Measurements from ENCODE around the gene MMP2.

The MMP2 gene

DNA sequence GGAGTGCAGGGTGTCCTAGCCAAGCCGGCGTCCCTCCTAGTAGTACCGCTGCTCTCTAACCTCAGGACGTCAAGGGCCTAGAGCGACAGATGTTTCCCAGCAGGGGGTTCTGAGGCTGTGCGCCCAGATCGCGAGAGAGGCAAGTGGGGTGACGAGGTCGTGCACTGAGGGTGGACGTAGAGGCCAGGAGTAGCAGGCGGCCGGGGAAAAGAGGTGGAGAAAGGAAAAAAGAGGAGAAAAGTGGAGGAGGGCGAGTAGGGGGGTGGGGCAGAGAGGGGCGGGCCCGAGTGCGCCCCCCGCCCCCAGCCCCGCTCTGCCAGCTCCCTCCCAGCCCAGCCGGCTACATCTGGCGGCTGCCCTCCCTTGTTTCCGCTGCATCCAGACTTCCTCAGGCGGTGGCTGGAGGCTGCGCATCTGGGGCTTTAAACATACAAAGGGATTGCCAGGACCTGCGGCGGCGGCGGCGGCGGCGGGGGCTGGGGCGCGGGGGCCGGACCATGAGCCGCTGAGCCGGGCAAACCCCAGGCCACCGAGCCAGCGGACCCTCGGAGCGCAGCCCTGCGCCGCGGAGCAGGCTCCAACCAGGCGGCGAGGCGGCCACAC lies at the start of gene MMP2:
TSS of gene MMP2 (plus strand) at position 372 of the 603 bp plus-strand sequence. CDS start 282 bp downstream, outside the sequence.
- DNase-seq (ENCODE audit: low read depth) = no peak

DNA sequence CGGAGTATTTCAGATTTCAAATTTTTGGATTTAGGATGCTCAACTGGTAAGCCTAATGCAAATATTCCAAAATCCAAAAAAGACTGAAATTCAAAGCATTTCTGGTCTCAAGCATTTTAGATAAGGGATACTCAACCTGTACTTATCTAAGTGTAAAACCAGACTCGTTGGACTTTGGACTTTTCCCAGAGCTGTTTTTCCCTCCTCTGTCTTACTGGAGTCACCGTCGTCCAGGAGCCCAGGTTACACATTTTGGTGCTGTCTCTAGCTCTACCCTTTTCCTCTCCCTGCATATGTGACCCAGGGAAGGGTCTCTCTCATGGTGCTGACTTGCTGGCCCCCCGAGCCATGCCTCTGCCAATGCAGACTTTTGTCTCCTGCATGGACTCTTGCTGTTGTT lies 46.0 kb upstream of the MMP2 start:
- no peak for DNase-seq (ENCODE audit: low read depth)

DNA sequence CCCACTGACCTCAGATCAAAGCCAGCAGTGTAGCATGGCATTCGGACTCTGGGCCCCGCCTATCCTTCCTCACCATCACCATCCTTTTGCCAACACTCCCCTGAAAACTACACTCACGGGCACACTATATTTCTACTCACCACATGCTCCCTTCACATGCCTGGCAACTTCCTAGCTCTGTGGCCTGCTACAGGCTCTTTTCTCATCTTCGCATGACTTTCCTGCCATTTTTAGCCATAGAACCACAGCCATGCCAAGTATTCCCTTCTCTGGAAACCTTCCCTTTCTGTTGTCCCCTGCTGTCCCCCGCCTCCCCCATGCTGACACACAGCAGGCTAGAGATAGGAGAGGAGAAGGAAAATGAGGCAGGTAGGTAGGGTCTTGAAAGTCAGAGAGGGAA lies 45.5 kb upstream of the MMP2 start:
- no peak for DNase-seq (ENCODE audit: low read depth)

DNA sequence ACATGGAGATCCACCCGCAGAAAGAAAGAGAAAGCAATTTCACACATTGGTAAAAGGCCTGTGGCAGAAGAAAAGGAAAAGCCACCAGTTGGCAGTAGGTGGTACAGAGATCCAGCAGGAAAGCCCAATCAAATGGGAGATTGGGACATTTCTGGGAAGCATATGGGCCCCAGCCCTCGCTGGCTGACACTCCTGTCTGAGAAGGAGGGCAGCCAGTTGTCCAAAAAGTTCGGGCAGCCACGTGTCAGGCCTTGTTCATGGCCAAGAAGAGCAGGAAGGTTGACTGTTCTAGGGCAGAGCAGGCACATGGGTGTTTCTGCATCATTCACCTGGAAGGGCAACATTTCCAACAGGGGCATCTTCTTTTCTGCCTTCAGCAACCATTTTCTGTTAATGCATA lies 45.0 kb upstream of the MMP2 start:
- DNase-seq (ENCODE audit: low read depth) = no peak

DNA sequence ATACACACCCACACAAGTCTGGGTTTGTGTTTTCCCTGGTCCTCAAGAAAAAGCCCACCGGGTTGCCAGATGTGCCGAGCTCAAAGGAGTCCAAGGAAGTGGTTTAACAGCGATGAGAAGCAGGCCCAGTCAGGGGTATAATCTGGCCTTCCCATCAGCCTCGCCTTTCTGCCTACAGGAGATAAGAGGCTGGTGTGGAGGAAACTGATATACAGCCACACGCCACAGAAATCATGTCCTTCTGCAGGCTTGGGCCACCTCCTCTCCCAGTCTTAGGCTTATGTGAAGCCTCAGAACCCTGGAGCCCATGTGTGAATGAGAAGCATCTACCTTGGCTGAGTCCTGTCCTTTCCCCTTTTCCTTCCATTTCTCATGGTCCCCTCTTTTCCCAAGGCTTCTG lies 43.6 kb upstream of the MMP2 start:
- DNase-seq (ENCODE audit: low read depth) = no peak

DNA sequence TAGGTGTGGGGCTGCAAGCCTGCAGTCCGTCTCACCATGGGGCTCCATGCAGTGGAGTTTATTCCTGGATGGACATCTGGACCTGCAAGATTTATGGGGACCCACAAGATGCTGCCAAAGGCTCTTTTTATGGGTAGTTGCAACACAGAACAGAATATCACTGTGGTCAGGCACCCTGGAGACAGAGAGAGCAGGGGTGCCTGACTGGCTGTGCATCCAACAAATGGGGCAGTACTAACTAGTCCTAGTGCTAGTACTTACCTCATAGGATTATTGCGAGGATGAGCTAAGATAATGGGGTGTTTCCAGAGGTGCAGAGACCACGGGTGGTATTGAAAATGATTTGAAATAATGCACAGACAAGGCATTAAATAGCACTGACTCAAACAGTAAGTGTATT lies 42.4 kb upstream of the MMP2 start:
- DNase-seq (ENCODE audit: low read depth) = no peak

DNA sequence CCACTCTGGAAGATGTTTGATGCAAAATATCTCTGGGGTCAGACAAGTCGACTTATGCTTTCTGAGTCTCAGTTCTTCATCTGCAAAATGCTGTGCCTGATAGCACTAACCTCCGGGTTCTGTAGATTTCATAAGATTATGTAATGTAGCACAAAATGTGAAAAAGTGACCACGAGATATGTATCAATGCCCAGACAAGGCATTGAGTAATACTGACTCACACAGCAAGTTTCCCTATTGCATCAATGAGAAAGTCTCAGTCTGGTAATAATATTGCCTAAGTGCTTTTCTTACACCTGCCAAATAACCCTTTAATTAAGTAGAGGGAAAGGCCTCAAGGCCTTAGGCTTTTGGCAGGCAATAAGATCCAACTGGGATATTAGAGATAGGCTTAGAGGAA lies 41.4 kb upstream of the MMP2 start:
- peak; percentile 14 for DNase-seq (ENCODE audit: low read depth)

DNA sequence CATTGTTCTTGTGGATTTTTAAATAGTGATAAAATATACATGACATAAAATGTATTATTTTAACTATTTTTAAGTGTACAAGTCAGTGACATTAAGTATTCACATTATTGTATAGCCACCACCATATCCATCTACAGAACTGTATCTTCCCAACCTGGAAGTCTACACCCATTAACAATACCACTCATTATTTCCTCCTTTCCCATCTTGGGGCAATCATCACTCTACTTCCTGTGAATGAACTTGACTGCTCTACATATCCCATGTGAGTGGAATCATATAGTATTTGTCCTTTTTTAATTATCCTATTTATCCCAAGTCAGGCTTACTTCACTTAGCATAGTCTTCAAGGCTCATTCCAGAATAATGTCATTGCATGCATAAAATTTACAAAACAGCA lies 40.7 kb upstream of the MMP2 start:
- no peak for DNase-seq (ENCODE audit: low read depth)

DNA sequence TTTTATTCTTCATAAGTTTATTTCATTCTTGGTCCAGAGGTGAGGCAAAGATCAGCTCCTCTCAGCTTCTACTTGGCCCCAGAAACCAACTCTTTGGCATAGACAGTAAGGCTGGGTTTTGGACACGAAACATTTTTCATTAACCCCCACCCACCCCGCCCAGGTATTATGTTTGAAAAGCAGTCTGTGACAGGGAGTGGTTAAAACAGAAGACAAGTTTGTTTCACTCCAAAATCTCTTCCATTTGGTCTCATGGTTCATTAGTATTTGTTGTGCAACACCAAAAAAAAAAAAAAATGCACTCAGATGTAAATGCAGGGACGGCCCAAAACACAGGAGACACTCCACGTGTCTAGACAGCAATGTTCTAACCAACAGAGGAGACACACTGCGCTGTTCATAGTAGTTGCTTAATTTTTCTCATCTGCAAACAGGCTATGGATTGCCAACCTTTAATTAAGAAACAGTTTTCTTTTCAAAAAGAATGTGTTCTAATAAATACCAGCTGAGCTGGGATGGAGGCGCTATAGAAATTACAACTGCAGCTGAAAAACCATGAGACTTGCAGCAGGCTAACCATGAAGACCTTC lies 39.8 kb upstream of the MMP2 start:
- DNase-seq (ENCODE audit: low read depth) = no peak

DNA sequence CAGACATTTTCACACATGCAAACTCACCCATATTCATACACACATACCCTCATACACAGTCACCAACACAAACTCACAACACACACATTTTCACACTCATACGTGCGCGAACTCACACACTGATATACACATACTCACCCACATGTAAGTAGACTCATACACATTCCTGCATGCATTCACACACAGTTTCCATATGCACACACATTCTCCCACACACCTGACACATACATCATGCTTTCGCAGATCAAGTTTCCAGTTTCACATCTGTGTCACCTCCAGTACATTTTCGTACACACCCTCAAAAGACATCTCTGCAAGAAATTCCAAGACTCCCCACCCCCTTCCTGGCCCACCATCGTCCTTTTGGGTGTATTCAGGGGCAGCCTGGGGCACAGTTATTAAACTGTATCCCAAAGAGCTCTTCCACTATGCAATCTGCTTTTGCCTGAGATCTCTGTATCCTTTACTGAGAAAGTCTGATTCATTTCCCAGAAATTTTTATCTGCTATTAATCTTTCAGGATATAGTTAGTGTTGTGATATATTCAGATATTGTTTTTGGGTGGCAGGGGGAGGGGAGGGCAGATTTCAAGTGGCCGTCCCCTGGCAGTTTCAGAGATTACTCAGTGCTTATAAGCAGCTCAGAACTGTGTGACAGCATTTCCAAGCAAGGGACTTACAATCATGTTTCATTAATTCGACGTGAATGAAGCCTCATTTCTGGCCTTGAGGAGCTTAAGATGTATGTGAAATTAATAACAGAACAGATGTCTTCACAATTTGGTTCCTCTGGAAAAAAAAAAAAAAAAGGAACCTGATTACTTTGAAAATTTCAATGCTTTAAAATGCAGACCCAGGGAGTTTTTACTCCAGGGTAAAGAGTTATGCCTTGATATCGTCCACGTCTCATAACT lies 35.3 kb upstream of the MMP2 start:
- DNase-seq (ENCODE audit: low read depth) = no peak

DNA sequence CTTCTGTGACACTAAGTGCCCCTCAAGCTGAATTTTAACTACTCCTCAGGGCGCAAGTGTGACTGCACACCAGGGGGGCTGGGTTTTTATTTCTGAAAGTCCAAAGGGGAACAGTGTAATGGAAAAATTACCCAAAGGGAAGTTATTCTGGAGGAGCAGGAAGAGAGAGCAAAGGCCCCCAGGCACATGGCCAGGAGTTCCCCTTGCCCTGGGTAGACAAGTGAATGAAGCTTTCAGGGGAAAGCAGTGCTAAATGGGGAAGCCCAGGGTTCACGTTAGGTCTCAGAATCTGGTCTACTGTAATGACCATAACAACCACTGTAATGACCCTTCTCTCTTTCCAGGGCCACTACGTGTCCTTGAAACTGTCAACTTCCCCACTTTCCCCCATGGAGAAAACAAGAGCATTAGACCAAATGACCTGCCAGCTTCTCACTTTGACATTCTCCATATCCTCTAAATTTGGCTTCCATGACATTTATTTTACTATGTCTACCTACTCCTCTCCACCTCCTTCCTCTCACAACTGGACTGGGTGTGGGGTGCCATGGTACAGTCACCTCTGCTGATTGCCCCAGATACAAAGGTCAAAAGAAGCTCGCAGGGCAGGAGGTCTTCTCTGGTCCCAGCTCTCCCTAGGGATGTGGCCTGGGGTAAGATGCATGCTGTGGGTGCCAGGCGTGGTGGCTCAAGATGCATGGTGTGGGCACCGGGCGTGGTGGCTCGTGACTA lies 34.1 kb upstream of the MMP2 start:
- no peak for DNase-seq (ENCODE audit: low read depth)

DNA sequence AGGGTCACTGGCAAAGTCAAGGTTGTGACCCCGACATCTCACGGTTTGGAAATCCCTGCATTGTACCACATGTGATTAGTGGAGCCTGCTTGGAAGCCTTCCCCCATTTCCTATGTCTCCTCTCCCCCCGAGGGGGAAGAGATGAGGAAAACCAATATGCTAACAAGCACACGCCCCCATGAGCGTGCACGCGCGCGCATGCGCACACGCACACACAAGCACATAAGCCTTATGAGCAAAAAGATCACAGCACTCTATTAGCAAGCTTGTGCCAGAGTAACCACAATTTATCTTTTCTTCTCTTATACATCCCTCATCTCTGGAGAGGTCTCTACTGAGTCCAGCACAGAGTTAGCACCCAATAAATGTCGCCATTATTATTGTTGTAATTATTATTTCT lies 31.8 kb upstream of the MMP2 start:
- no peak for DNase-seq (ENCODE audit: low read depth)

DNA sequence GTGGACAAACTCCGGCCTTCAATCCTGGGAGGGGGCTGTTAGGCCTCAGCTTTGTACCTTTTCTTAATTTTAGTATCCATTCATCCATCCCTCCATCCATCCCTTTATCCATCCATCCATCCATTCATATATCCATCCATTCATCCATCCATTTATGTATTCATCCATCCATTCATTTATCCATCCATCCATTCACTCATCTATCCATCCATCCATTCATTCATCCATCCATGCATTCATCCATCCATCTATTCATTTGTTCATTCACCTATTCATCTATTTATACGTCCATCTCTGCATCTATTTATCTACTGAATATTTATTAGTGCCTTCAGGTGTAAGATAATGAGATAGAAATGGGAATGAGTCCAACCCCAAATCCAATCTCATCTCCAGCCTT lies 26.0 kb upstream of the MMP2 start:
- no peak for DNase-seq (ENCODE audit: low read depth)

DNA sequence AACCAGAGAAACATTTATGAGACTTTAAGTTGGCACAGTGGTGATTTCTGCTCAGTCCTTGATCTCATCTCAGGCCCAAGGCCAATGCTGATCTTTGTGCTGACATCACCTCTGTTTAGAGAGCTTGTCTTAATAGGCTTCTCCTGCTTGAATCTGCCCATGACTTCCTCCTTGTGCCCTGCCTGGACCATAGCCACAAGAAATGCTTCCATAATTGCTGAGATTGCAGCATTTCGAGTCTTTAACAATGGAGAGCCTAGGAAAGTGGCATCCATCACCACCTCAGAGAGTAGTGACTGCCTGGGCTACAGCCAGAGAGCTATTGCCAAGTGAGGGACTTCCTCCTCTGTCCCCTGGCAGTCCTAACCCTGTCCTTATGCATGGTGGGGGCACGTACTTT lies 25.1 kb upstream of the MMP2 start:
- no peak for DNase-seq (ENCODE audit: low read depth)

DNA sequence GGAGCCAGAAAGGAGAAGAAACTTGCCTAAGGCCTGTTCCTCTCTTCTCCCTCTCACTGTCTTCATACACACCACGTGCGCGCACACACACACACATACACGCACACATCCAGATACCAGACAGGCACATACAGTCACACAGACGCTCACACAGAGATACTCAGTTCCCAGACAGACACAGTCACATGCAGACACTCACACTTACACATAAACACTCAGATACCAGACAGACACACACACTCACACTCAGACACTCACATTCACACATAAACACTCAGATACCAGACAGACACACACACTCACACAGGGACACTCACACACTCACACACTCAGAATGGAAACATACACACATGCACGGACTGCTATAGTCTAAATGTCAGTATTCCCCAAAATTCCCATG lies 24.1 kb upstream of the MMP2 start:
- DNase-seq (ENCODE audit: low read depth) = no peak

DNA sequence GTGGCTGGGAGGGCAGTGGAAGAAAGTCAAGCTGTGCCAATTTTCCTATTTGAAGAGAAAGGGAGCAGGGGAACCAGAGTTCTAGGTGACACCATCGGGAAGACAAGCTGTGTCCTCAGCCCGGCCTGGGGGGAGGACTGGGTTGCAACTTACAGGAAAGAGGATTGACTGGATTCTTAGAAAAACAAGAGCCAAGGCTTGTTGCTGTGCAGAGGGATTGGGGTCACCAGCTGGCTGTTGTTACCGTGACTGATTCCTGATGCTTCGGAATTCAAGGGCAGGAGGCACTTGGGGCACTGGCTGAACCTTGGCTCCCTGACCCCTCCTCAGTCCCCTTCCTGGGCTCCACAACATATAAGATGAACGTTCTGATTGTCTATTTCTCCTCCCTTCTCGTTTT lies 16.8 kb upstream of the MMP2 start:
- no peak for DNase-seq (ENCODE audit: low read depth)

DNA sequence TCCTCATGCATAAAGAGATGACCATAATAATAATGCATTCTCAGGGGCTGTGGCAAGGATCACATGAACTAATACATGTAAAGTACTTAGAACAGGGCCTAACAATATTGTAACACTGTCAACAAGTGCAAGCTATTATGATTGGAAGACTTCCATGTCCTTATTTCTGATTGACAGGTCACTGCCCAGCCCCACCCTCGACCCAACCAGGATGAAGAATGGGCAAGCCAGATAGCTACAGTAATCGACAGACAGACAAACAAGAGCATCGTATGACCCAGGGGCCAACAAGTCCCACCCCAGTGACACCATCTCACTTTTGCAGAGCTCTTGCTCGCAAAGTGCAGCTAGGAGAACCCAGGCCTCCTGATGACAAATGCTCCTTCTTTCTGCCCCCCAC lies 14.6 kb upstream of the MMP2 start:
- no peak for DNase-seq (ENCODE audit: low read depth)

DNA sequence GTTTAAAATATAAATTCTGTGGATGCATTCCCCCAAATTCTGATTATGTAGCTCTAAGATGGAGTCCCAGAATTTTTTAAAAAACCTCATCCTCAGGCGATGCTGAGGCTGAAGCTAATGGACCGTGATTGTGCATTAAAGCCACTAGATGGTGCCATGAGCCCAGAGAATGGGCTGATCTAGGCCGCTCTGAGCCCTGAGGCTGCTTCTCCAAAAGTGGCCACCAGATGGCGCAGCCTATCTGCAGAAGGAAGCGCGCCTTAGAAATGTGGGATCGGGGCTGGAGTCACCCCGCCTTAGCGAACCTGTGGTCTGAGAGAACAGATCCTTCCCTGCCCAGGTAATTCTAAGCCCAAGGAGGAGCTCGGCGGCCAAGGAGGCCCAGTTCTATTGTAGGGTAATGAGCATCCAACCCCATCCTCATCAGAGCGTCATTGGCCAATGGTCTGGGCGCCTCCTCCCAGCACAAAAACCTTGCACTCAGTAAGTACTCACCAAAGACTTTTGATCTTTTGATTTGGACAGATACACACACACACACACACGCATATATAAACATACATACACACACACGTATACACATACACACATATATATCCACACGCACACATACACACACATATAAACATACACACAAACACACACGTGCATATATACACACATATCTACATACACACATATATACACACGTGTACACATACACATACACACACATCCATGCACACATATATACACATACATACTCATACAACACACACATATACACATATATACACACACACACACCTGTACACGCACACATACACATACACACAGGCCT lies 13.7 kb upstream of the MMP2 start:
- no peak for DNase-seq (ENCODE audit: low read depth)

DNA sequence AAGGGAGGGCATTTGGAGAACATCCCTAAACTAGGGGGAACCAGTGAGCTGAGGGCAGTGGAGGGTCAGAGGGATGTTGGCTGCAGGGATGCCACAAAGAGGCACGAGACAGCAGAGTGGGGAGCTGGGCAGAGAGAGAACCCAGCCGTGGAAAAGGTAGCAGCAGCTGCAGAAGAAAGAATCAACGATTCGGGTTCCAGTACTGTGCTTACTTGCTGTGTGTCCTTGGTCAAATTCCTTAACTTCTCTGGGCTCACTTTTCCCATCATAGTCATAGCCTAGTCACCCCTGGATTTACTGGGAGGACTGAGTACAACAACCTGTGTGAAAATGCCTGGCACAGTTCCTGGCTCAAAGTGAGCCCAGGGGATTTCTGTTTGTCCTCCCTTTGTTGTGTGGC lies 12.8 kb upstream of the MMP2 start:
- DNase-seq (ENCODE audit: low read depth) = no peak

DNA sequence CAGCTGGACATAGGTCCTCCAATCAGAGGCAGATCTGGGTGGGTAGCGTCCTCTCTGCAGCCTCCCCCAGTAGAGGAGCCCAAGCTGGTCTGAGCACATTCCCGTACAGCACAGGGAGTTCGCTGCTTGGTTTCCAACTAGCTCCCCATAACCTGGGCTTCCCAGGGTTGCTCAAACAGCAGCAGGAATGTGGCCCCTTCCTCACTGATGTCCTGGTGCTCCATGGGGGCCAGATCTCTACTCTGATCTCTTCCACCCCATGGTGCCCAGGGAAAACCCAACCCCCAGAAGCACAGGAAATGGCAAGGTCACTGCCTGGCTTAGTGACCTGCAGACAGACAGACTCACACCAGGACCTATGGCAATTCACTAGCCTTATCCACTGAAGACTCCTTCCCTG lies 11.1 kb upstream of the MMP2 start:
- no peak for DNase-seq (ENCODE audit: low read depth)

DNA sequence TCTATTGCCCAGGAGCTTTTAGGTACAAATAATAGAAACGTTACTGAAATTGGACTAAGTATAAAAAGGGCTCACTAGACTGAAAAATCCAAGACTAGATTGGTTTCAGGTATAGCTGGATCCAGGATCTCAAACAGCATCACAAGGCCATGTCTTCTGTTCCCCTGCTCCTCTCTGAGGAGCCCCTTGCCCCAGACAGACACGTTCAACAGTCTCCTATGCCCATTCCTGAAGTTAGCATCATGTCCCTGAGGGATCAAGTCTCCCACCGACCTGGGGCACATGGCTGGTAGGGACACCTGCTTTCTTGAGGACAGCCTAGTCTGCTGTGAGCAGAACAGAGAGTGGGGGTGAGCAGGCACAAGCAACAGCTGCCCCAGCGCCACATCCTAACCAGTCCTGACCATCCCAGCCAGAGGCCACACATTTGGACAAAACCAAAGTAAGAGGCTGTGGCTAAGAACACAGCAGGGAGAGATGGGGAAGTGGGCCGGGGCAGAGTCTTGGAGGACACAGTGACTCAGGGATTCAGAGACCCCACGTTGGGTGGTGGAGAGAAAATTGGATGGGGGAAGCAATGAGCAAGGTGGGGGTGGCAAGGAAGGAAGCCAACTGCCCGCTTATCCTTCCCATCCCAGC lies 10.5 kb upstream of the MMP2 start:
- no peak for DNase-seq (ENCODE audit: low read depth)

Data from non-pigmented ciliary epithelial cell (primary cell).